ENCODE measurements around the gene PPP1R13B. TPM values are rescaled to one million over a fixed set of nuclear protein-coding genes. Genes with fewer than 3 reads are reported as not detected.

The PPP1R13B gene
- total RNA-seq, 6 experiments from 2014 or later, result 5.1 to 6.2 (median 5.5) TPM

DNA sequence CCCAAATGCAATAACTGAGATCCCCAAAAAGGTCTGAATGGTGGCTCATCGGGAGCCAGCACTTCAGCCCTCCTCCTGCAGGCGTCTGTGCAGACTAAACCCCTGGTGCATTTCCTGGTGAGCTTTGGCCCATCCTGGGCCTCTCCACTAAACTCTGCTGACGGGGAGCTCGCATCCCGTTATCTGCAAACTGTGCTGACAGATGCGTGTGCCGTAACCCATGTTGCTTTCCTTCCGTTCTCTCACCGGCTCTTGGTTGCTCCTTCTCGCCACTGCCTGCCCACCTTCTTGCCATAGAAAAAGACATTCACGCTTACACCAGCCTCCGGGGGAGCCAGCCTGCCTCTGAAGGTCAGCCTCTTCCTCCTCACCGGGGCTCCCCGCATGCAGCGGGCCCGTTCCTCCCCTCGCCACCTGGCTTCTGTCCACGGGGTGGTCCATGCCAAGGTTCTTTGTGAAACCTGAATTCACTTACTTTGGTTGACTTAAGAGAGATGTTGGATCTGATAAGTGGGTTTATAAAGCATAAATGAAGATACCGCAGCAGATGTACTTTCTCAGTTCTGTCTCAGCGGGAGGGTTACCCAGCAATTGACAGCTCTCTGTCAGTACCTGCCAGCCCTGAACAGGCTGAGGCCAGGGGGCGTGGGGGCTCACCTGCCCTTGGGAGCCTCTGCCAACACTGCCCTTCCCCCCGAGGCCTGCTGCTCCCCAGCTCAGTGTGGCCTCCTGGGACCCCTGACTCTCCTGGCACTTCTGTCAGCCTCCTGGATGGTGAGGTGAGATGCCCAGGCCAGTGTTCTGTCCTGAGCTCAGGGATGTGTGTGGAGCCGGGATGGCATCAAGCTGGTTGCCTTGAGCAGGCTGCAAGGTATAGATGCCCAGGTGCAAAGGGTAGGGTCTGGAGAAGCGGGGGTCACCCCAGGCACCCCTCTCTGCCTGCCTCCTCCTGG lies 117.6 kb downstream of the PPP1R13B start:
- Mint-ChIP-seq H3K4me3 (no peak overlapping the region), H3K9me3 (no peaks in the 10 kb centered on the region), H3K27ac (no peak overlapping the region), H3K4me1 (ENCODE audit: low read depth) (0 out of 2 replicates have a peak, but pooled peaks cover 5% of the 10 kb centered on the region), H3K36me3 (ENCODE audit: low read depth) (peaks cover 7% of the 10 kb centered on the region; the same call in 1 of the 2 replicates), H3K27me3 (ENCODE audit: insufficient read depth) (peaks cover 4% of the 10 kb centered on the region)
- TF ChIP-seq, protein P1, sequence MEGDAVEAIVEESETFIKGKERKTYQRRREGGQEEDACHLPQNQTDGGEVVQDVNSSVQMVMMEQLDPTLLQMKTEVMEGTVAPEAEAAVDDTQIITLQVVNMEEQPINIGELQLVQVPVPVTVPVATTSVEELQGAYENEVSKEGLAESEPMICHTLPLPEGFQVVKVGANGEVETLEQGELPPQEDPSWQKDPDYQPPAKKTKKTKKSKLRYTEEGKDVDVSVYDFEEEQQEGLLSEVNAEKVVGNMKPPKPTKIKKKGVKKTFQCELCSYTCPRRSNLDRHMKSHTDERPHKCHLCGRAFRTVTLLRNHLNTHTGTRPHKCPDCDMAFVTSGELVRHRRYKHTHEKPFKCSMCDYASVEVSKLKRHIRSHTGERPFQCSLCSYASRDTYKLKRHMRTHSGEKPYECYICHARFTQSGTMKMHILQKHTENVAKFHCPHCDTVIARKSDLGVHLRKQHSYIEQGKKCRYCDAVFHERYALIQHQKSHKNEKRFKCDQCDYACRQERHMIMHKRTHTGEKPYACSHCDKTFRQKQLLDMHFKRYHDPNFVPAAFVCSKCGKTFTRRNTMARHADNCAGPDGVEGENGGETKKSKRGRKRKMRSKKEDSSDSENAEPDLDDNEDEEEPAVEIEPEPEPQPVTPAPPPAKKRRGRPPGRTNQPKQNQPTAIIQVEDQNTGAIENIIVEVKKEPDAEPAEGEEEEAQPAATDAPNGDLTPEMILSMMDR (IDR thresholded peaks at IDR 0.05), result no peak
- no peak for DNase-seq

- no peak overlapping the region for H3K4me3 Mint-ChIP-seq
- H3K27me3 Mint-ChIP-seq (ENCODE audit: insufficient read depth), result no peaks in the 10 kb centered on the region; the same call in 1 of the 2 replicates
- H3K36me3 Mint-ChIP-seq (ENCODE audit: low read depth), result peaks cover 7% of the 10 kb centered on the region; the same call in 1 of the 2 replicates
- H3K27ac Mint-ChIP-seq, result no peak overlapping the region
- H3K4me1 Mint-ChIP-seq (ENCODE audit: low read depth), result 0 out of 2 replicates have a peak, but pooled peaks cover 4% of the 10 kb centered on the region
- DNase-seq, result no peak
- H3K9me3 Mint-ChIP-seq, result no peaks in the 10 kb centered on the region
- TF ChIP-seq, protein P1 (IDR thresholded peaks at IDR 0.05), result no peak
These were observed 118.7 kb downstream of the PPP1R13B start for GRCh38 chr14:103728721-103729120.

DNA sequence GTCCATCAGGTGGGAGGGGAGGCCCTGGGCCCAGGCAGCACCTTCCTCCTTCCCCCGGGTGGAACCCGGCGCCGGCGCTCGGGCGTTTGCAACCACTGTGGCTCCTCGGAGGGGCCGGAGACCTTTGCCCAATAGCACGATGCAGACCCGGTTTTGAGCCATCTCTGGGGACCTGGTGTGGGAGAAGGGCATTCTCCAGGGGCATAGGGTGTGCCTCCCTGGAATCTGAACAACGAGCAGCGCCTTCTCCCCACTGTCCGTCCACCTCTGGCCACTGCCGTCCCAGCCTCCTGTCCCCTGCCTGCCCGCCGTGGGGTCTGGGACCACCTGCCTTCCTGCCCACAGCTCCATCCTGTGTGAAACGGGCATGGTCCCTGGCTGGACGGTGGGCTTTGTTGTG lies 119.2 kb downstream of the PPP1R13B start:
- no peak for DNase-seq
- no peaks in the 10 kb centered on the region; the same call in 1 of the 2 replicates for H3K4me1 Mint-ChIP-seq (ENCODE audit: low read depth)
- H3K27ac Mint-ChIP-seq, result no peak overlapping the region
- H3K27me3 Mint-ChIP-seq (ENCODE audit: insufficient read depth), result no peaks in the 10 kb centered on the region; the same call in 1 of the 2 replicates
- H3K4me3 Mint-ChIP-seq, result no peak overlapping the region
- TF ChIP-seq, protein P1 (IDR thresholded peaks at IDR 0.05), result no peak
- H3K36me3 Mint-ChIP-seq (ENCODE audit: low read depth), result peaks cover 7% of the 10 kb centered on the region; the same call in 1 of the 2 replicates
- no peaks in the 10 kb centered on the region for H3K9me3 Mint-ChIP-seq

GRCh38 chr14:103727313-103727980 lies 119.9 kb downstream of the PPP1R13B start:
- DNase-seq, result no peak
- Mint-ChIP-seq H3K27me3 (ENCODE audit: insufficient read depth) (no peaks in the 10 kb centered on the region; the same call in 1 of the 2 replicates), H3K9me3 (no peaks in the 10 kb centered on the region), H3K27ac (no peak overlapping the region), H3K4me1 (ENCODE audit: low read depth) (no peaks in the 10 kb centered on the region; the same call in 1 of the 2 replicates), H3K36me3 (ENCODE audit: low read depth) (peaks cover 7% of the 10 kb centered on the region; the same call in 1 of the 2 replicates), H3K4me3 (no peak overlapping the region)
- TF ChIP-seq, protein P1 (IDR thresholded peaks at IDR 0.05), result no peak

DNA sequence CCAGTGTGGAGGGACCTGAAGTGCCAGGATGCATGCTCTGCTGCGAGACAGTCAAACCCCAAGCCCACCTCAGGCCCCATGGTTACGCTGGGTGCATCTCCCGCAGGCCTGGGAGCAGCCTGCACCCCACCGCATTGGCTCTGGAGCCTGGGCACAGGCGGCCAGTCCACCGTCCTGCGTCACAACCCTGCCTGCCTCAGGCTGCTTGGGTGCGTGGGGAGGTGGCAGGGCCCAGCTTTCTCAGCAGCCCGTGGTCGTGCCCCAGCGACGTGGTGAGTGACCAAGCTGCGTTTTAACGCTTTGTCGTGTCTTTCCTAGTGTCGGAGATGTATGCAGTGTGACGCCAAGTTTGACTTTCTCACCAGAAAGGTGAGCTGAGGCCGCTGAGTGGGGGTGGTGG lies 120.9 kb downstream of the PPP1R13B start:
- H3K27ac Mint-ChIP-seq, result no peak overlapping the region
- TF ChIP-seq, protein P1 (IDR thresholded peaks at IDR 0.05), result no peak
- H3K9me3 Mint-ChIP-seq, result no peaks in the 10 kb centered on the region
- peaks cover 7% of the 10 kb centered on the region; the same call in 1 of the 2 replicates for H3K36me3 Mint-ChIP-seq (ENCODE audit: low read depth)
- no peak overlapping the region for H3K4me3 Mint-ChIP-seq
- no peaks in the 10 kb centered on the region; the same call in 1 of the 2 replicates for H3K27me3 Mint-ChIP-seq (ENCODE audit: insufficient read depth)
- peaks cover 5% of the 10 kb centered on the region for H3K4me1 Mint-ChIP-seq (ENCODE audit: low read depth)
- no peak for DNase-seq
